HEK293 (cell line): Measurements from ENCODE around the gene CDH26.

Experiments
- CTCF ChIA-PET: fragments of 350-600 bp; formaldehyde crosslinking; extraction: SDS; loops from one replicate; lab custom pipeline; 2021; ENCODE audit warnings: antibody characterized with exemption; lab: Yijun Ruan, JAX
- POLR2A ChIA-PET: fragments of 300-600 bp; formaldehyde crosslinking; extraction: SDS; loops from one replicate; lab custom pipeline; 2020; ENCODE audit warnings: antibody characterized with exemption, inconsistent platforms; lab: Yijun Ruan, JAX
- H3K27ac ChIP-seq: fragments of 200-500 bp; sonication (Bioruptor generic); 2 replicates; pipeline ENCODE4 v1.5.1; 2014; ENCODE audit warnings: low read depth, low read length, control low read depth, inconsistent platforms; ENCODE audit errors: extremely low read depth
- H3K36me3 ChIP-seq, 2 experiments: fragments of 200-500 bp in 1 of 2; sonication (Bioruptor generic) in 1 of 2; 1 replicate in 1 of 2; 2 replicates in 1 of 2; pipeline ENCODE4 v1.5.1; 2014 to 2017; ENCODE audit warnings: inconsistent platforms in 2 of 2, low read length in 2 of 2; ENCODE audit not compliant: control insufficient read depth in 2 of 2, insufficient read depth in 1 of 2
- H3K4me1 ChIP-seq: fragments of 200-500 bp; sonication (Bioruptor generic); 2 replicates; pipeline ENCODE4 v1.5.1; 2014; ENCODE audit warnings: mild to moderate bottlenecking, low read length, inconsistent platforms; ENCODE audit not compliant: control insufficient read depth, insufficient read depth
- H3K4me3 ChIP-seq: 2 replicates; pipeline ENCODE4 v1.5.1; 2011; ENCODE audit warnings: low read depth, mild to moderate bottlenecking, control low read depth, low read length, moderate library complexity
- H3K9me3 ChIP-seq: fragments of 200-500 bp; sonication (Bioruptor generic); 2 replicates; pipeline ENCODE4 v1.5.1; 2014; ENCODE audit warnings: low read depth, low read length, inconsistent platforms; ENCODE audit not compliant: control insufficient read depth, insufficient read depth
- KLF7 ChIP-seq: fragments of 450-650 bp; formaldehyde crosslinking; IDR thresholded peaks from 2 replicates; pipeline ENCODE4 v1.5.1; 2016; ENCODE audit warnings: missing biosample characterization, missing genetic modification characterization, borderline replicate concordance
- PRDM1 ChIP-seq: fragments of 450-650 bp; formaldehyde crosslinking; IDR thresholded peaks from 2 replicates; pipeline ENCODE4; 2016; ENCODE audit warnings: missing biosample characterization, missing genetic modification characterization
- SP3 ChIP-seq: fragments of 450-650 bp; formaldehyde crosslinking; IDR thresholded peaks from 2 replicates; pipeline ENCODE4 v1.5.1; 2016; ENCODE audit warnings: missing biosample characterization, missing genetic modification characterization
- ZBTB20 ChIP-seq: fragments of 450-650 bp; formaldehyde crosslinking; IDR thresholded peaks from 2 replicates; pipeline ENCODE4 v1.5.1; 2016; ENCODE audit warnings: missing biosample characterization, missing genetic modification characterization
- ZNF239 ChIP-seq: fragments of 450-650 bp; formaldehyde crosslinking; IDR thresholded peaks from 2 replicates; pipeline ENCODE4 v1.5.1; 2016; ENCODE audit warnings: missing biosample characterization, missing genetic modification characterization
- ZNF433 ChIP-seq: fragments of 450-650 bp; formaldehyde crosslinking; IDR thresholded peaks from 2 replicates; pipeline ENCODE4 v1.5.1; 2016; ENCODE audit warnings: missing biosample characterization, missing genetic modification characterization, low read depth
- ZNF488 ChIP-seq: fragments of 450-650 bp; formaldehyde crosslinking; IDR thresholded peaks from 2 replicates; pipeline ENCODE4 v1.5.1; 2016; ENCODE audit warnings: missing biosample characterization, missing genetic modification characterization
- ZNF555 ChIP-seq: fragments of 450-650 bp; formaldehyde crosslinking; conservative IDR thresholded peaks from 2 replicates; pipeline ENCODE4 v1.5.1; 2017; ENCODE audit warnings: missing biosample characterization, mild to moderate bottlenecking, missing genetic modification characterization, inconsistent platforms
- ZNF639 ChIP-seq: fragments of 450-650 bp; formaldehyde crosslinking; IDR thresholded peaks from 2 replicates; pipeline ENCODE4 v1.5.1; 2016; ENCODE audit warnings: missing biosample characterization, missing genetic modification characterization
- ZNF701 ChIP-seq: fragments of 450-650 bp; formaldehyde crosslinking; IDR thresholded peaks from 2 replicates; pipeline ENCODE4 v1.5.1; 2016; ENCODE audit warnings: missing biosample characterization, missing genetic modification characterization
- ZXDB ChIP-seq: fragments of 450-650 bp; formaldehyde crosslinking; IDR thresholded peaks from 2 replicates; pipeline ENCODE4 v1.5.1; 2016; ENCODE audit warnings: missing biosample characterization, missing genetic modification characterization
- TF ChIP-seq, protein P1 (sequence below): fragments of 450-650 bp; formaldehyde crosslinking; IDR thresholded peaks from 2 replicates; pipeline ENCODE4 v1.5.1; 2016; ENCODE audit warnings: missing biosample characterization, missing genetic modification characterization
- TF ChIP-seq, protein P2 (sequence below): sonication (generic); formaldehyde crosslinking; IDR thresholded peaks from 2 replicates; pipeline ENCODE4 v1.8.1; 2022; ENCODE audit warnings: mild to moderate bottlenecking, moderate library complexity, missing genetic modification reagents
- TF ChIP-seq, protein P3 (sequence below): fragments of 450-650 bp; formaldehyde crosslinking; IDR thresholded peaks from 2 replicates; pipeline ENCODE4 v1.5.1; 2016; ENCODE audit warnings: missing biosample characterization, missing genetic modification characterization

The CDH26 gene

DNA sequence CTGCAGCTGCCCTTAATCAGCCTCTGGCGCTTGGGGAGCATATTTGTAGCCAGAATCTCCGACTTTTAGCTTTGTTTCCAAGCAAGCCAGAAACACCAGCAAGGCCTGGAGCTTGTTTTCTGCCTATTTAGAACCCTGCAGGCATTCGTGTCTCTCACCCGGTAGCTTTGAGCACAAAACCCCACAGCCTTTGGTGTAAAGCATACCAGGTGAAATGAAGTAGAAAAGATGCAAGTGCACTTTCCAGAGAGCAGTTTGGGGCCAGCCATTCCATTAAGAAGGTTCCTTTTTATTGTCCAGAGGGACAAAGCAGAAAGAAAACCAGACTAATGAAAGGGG lies 17.3 kb upstream of the CDH26 start (continued):
- TF ChIP-seq ZNF701 (no peak), ZNF433 (tag by site-specific recombination) (no peak), ZNF239 (tag by site-specific recombination) (no peak), ZBTB20 (tag by site-specific recombination) (peak; percentile 48), PRDM1 (tag by site-specific recombination) (0 out of 2 replicates have a peak, but pooled peaks have one; percentile 28), ZNF488 (no peak), SP3 (tag by site-specific recombination) (no peak), ZNF555 (no peak)
- TF ChIP-seq, protein P1, sequence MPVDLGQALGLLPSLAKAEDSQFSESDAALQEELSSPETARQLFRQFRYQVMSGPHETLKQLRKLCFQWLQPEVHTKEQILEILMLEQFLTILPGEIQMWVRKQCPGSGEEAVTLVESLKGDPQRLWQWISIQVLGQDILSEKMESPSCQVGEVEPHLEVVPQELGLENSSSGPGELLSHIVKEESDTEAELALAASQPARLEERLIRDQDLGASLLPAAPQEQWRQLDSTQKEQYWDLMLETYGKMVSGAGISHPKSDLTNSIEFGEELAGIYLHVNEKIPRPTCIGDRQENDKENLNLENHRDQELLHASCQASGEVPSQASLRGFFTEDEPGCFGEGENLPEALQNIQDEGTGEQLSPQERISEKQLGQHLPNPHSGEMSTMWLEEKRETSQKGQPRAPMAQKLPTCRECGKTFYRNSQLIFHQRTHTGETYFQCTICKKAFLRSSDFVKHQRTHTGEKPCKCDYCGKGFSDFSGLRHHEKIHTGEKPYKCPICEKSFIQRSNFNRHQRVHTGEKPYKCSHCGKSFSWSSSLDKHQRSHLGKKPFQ (tag by site-specific recombination): no peak

DNA sequence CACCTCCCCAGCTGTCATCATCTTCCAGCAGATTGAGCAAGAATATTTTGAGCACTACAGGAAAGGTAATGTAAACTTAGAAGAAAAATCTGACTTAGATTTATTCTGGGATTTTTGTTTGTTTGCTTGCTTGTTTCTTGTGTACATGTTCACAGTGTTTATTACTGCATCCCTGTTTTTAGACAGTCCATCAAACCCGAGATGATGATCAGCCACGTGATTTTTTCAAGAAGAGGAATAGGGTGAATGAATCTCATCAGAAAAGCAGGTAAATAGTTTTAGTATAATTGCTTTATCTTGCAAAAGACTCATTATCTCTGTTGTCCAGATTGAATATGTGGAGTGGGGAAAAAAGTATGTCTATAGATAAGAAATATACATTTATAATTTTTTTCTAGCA lies 16.0 kb upstream of the CDH26 start:
- Histone ChIP-seq H3K36me3 (peaks cover 14 to 35% of the 10 kb centered on the region in 2 experiments), H3K9me3 (no peaks in the 10 kb centered on the region), H3K4me1 (peaks cover 19% of the 10 kb centered on the region), H3K4me3 (no peak overlapping the region), H3K27ac (no peak overlapping the region)
- TF ChIP-seq ZXDB (tag by site-specific recombination) (no peak), KLF7 (no peak)
- TF ChIP-seq, protein P2, sequence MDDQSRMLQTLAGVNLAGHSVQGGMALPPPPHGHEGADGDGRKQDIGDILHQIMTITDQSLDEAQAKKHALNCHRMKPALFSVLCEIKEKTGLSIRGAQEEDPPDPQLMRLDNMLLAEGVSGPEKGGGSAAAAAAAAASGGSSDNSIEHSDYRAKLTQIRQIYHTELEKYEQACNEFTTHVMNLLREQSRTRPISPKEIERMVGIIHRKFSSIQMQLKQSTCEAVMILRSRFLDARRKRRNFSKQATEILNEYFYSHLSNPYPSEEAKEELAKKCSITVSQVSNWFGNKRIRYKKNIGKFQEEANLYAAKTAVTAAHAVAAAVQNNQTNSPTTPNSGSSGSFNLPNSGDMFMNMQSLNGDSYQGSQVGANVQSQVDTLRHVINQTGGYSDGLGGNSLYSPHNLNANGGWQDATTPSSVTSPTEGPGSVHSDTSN (CRISPR knock-in tag): no peak
- TF ChIP-seq, protein P3, sequence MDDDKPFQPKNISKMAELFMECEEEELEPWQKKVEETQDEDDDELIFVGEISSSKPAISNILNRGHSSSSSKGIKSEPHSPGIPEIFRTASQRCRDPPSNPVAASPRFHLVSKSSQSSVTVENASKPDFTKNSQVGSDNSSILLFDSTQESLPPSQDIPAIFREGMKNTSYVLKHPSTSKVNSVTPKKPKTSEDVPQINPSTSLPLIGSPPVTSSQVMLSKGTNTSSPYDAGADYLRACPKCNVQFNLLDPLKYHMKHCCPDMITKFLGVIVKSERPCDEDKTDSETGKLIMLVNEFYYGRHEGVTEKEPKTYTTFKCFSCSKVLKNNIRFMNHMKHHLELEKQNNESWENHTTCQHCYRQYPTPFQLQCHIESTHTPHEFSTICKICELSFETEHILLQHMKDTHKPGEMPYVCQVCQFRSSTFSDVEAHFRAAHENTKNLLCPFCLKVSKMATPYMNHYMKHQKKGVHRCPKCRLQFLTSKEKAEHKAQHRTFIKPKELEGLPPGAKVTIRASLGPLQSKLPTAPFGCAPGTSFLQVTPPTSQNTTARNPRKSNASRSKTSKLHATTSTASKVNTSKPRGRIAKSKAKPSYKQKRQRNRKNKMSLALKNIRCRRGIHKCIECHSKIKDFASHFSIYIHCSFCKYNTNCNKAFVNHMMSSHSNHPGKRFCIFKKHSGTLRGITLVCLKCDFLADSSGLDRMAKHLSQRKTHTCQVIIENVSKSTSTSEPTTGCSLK (tag by site-specific recombination): no peak
- POLR2A ChIA-PET: no interaction called here
- CTCF ChIA-PET: no interaction called here

GRCh38 chr20:59944726-59945125 lies 13.5 kb upstream of the CDH26 start:
- H3K27ac ChIP-seq: no peak overlapping the region
- H3K36me3 ChIP-seq: peaks cover 14 to 35% of the 10 kb centered on the region in 2 experiments
- no peak for TF ChIP-seq ZNF639 (tag by site-specific recombination)
- H3K4me3 ChIP-seq: no peak overlapping the region
- peaks cover 14% of the 10 kb centered on the region; the same call in 1 of the 2 replicates for H3K4me1 ChIP-seq
- ChIA-PET CTCF (interaction anchor here (0.7 to 4.0 kb wide), 4 partner anchors 10 to 200 kb away, joined by 3 to 19 read pairs (median 8); no protein-coding TSS in a partner anchor), POLR2A (no interaction called here)
- no peaks in the 10 kb centered on the region for H3K9me3 ChIP-seq
